Measurements from ENCODE around the gene CRTC2.
A peak's percentile ranks its signal among the peaks of the same experiment; 100 is the strongest.

The CRTC2 gene

DNA sequence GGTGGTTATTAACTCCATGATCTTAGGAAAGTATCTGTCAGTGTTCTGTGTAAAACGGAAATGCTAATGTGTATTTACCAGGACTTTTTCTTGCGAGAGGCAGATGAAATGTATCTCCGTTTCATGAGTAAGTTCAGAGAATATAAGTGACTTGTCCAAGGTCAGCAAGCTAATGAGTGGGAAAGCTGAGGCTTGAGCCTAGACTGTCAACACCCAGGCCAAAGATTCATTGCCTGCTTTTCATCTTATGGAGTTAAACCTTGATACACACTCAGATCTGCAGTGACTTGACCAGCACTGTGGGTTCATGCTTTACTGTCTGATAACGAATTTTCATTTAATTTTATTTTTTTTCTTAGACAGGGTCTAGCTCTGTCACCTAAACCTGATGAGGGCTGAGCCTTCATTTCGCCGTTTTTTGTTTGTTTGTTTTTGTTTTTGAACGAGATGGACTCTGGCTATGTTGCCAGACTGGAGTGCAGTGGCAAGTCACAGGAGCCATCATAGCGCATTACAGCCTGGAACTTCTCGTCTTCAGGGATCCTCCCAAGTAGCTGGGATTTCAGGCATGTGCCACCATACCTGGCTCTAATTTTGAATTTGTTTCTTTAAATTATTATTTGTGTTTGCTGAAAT, 20.0 kb upstream of the CRTC2 start:
- DNase-seq (ENCODE audit: low read depth, low spot score) = no peak
- TF ChIP-seq, protein P1, sequence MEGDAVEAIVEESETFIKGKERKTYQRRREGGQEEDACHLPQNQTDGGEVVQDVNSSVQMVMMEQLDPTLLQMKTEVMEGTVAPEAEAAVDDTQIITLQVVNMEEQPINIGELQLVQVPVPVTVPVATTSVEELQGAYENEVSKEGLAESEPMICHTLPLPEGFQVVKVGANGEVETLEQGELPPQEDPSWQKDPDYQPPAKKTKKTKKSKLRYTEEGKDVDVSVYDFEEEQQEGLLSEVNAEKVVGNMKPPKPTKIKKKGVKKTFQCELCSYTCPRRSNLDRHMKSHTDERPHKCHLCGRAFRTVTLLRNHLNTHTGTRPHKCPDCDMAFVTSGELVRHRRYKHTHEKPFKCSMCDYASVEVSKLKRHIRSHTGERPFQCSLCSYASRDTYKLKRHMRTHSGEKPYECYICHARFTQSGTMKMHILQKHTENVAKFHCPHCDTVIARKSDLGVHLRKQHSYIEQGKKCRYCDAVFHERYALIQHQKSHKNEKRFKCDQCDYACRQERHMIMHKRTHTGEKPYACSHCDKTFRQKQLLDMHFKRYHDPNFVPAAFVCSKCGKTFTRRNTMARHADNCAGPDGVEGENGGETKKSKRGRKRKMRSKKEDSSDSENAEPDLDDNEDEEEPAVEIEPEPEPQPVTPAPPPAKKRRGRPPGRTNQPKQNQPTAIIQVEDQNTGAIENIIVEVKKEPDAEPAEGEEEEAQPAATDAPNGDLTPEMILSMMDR (IDR thresholded peaks at IDR 0.05; ENCODE audit: low read depth, low read length) = no peak
- in situ Hi-C loops (cut with HindIII; ENCODE audit: low sequenced_read_pairs) = no loop called here
- H3K4me3 ChIP-seq (ENCODE audit: low read depth, low read length) = peak overlapping the region; percentile 89

DNA sequence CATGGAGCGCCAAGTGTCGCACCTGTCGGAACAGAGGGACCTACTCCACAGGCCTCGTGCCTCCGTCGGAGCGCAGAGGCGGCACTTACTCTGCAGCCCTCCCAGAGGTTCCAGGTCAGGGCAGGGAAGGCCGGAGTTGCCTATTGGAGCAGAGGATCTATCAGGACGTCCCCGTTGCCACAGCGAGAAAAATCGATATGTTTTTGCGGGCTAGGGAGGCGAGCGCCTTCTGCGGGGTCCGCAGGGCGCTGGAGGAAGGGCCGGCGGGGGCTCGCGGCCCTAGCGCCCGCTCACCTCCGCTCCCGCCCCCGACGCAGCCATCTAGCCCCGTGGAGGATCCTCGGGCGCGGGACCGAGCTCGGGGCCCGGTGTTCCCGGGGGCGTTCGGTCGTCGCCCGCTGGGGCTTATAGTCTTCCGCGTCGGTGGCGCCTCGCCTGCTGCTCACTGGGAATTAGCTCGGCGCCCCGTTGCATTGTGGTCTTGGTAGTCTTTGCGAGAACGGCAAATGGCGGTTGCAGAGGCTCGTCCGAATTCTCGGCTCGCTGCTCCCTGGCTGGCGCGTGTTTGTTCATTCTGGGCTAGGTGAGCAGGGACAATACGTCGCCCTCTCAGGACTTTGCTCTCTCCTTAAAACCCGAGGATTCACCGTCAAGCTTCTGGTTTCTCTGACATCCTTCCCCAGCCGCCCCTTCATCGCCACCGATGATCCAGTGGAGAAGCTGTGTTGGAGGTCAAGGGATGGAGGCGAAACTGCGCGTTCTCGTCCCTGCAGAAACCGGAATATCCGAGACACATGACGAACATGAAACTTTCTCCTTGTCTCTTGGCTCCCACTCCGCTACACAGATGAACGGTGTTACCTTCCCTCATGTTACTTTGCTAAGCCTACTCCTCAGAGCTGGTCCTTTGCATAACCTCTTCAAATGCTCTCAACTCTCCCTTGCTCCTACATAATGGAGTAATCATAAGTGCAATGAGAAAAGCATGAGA, 19.1 kb upstream of the CRTC2 start, which contains the start of gene JTB:
Gene JTB, minus strand, starts transcription at position 425 of the 991 bp plus-strand sequence. Its CDS starts 422 bp downstream, at position 3.
- peak within 1 kb of the TSS; percentile 89 for H3K4me3 ChIP-seq (ENCODE audit: low read depth, low read length)
- peak; percentile 79 for DNase-seq (ENCODE audit: low read depth, low spot score)
- in situ Hi-C loops (cut with HindIII; ENCODE audit: low sequenced_read_pairs) = no loop called here
- TF ChIP-seq, protein P1 (IDR thresholded peaks at IDR 0.05; ENCODE audit: low read depth, low read length) = no peak

DNA sequence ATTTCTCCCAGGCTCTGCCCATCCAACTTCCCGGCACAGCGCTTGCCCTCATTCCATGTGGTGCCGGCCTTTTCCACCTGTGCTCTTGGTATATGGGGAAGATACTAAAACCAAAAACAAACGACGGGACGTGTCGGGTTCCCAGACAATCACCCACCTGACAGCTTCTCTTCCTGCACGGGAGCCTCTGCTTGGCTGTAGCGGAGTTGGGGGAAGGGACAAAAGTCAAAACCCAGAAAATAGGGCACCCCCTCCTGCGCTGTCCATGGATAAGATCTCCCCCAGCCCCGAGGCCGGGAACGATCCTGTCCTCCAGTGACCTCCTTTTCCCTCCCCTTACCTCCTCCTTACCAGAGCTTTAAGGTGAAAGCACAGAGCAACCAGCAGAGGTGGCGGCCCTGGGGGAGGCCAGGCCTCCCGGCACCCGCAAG, 18.4 kb upstream of the CRTC2 start:
- no peak for DNase-seq (ENCODE audit: low read depth, low spot score)
- in situ Hi-C loops (cut with HindIII; ENCODE audit: low sequenced_read_pairs) = no loop called here
- TF ChIP-seq, protein P1 (IDR thresholded peaks at IDR 0.05; ENCODE audit: low read depth, low read length) = no peak
- peak overlapping the region; percentile 89 for H3K4me3 ChIP-seq (ENCODE audit: low read depth, low read length)

DNA sequence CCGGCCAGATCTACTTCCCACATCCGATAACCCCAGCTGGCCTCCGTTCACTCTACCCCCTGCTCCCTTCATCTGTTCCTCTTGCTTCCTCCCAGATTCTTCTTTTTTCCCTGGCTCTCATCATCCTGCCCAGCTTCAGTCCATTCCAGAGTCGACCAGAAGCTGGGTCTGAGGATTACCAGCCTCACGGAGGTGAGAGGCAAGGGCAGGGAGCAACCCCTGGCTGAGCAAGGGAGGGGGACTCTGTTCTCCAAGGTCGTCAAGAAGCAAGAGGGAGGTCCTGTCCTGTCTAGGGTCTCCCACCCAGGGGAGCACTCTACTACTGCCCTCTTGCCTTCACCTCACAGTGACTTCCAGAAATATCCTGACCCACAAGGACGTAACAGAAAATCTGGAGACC, 15.1 kb upstream of the CRTC2 start:
- DNase-seq (ENCODE audit: low read depth, low spot score) = no peak
- TF ChIP-seq, protein P1 (IDR thresholded peaks at IDR 0.05; ENCODE audit: low read depth, low read length) = no peak
- no peak overlapping the region for H3K4me3 ChIP-seq (ENCODE audit: low read depth, low read length)
- in situ Hi-C loops (cut with HindIII; ENCODE audit: low sequenced_read_pairs) = no loop called here

- in situ Hi-C loops (cut with HindIII; ENCODE audit: low sequenced_read_pairs) = no loop called here
These were observed 14.7 kb upstream of the CRTC2 start for GRCh38 chr1:153973071-153973470.

GRCh38 chr1:153970346-153970745, 11.9 kb upstream of the CRTC2 start:
- DNase-seq (ENCODE audit: low read depth, low spot score) = no peak
- H3K4me3 ChIP-seq (ENCODE audit: low read depth, low read length) = no peak overlapping the region

More at GRCh38 chr1:153973071-153973470, 14.7 kb upstream of the CRTC2 start:
- H3K4me3 ChIP-seq (ENCODE audit: low read depth, low read length) = no peak overlapping the region
- TF ChIP-seq, protein P1 (IDR thresholded peaks at IDR 0.05; ENCODE audit: low read depth, low read length) = no peak
- DNase-seq (ENCODE audit: low read depth, low spot score) = no peak

More at GRCh38 chr1:153970346-153970745, 11.9 kb upstream of the CRTC2 start:
- TF ChIP-seq, protein P1 (IDR thresholded peaks at IDR 0.05; ENCODE audit: low read depth, low read length) = no peak
- in situ Hi-C loops (cut with HindIII; ENCODE audit: low sequenced_read_pairs) = no loop called here
